ENCODE results near the gene NKPD1.

NKPD1 gene

GRCh38 chr19:45172611-45173208, 11.9 kb upstream of the NKPD1 start:
- no peak for DNase-seq (ENCODE audit: low spot score)

- DNase-seq (ENCODE audit: low spot score), result no peak
Observed at GRCh38 chr19:45172173-45172572, 11.4 kb upstream of the NKPD1 start.

GRCh38 chr19:45171211-45171623, 10.4 kb upstream of the NKPD1 start:
- DNase-seq (ENCODE audit: low spot score), result no peak

- DNase-seq (ENCODE audit: low spot score), result no peak
Observed at GRCh38 chr19:45170146-45171106, 9.6 kb upstream of the NKPD1 start.

- DNase-seq (ENCODE audit: low spot score), result no peak
Observed at GRCh38 chr19:45169602-45170001, 8.8 kb upstream of the NKPD1 start.

GRCh38 chr19:45168767-45169351, 8.1 kb upstream of the NKPD1 start:
- DNase-seq (ENCODE audit: low spot score), result no peak

GRCh38 chr19:45166723-45167252, 6.0 kb upstream of the NKPD1 start:
- DNase-seq (ENCODE audit: low spot score), result no peak

- DNase-seq (ENCODE audit: low spot score), result no peak
Observed at GRCh38 chr19:45164577-45165335, 4.0 kb upstream of the NKPD1 start.

GRCh38 chr19:45163751-45164460, 3.1 kb upstream of the NKPD1 start:
- DNase-seq (ENCODE audit: low spot score), result no peak

- DNase-seq (ENCODE audit: low spot score), result no peak
Observed at GRCh38 chr19:45163156-45163555, 2.4 kb upstream of the NKPD1 start.

GRCh38 chr19:45162608-45163143, 1.9 kb upstream of the NKPD1 start:
- DNase-seq (ENCODE audit: low spot score), result no peak

GRCh38 chr19:45161738-45162607, 1.2 kb upstream of the NKPD1 start:
- DNase-seq (ENCODE audit: low spot score), result no peak

- DNase-seq (ENCODE audit: low spot score), result no peak
Observed at GRCh38 chr19:45159971-45160324, 834 bp downstream of the NKPD1 start.

- no peak for DNase-seq (ENCODE audit: low spot score)
Observed at GRCh38 chr19:45159210-45159970, 1.4 kb downstream of the NKPD1 start.

GRCh38 chr19:45158503-45159209, 2.1 kb downstream of the NKPD1 start:
- DNase-seq (ENCODE audit: low spot score), result no peak

GRCh38 chr19:45156751-45157150, 4.0 kb downstream of the NKPD1 start:
- DNase-seq (ENCODE audit: low spot score), result no peak

- DNase-seq (ENCODE audit: low spot score), result no peak
Observed at GRCh38 chr19:45156011-45156630, 4.7 kb downstream of the NKPD1 start.

Data from putamen (tissue), 1 donor.